Raji (cell line): ENCODE data around the gene MICAL2.

ENCODE experiments used
- POLR2A ChIP-seq: IDR thresholded peaks from 2 replicates; pipeline ENCODE4 v1.6.1; 2011; ENCODE audit warnings: low read depth, low read length, control low read depth; ENCODE audit not compliant: insufficient read depth

Gene MICAL2

DNA sequence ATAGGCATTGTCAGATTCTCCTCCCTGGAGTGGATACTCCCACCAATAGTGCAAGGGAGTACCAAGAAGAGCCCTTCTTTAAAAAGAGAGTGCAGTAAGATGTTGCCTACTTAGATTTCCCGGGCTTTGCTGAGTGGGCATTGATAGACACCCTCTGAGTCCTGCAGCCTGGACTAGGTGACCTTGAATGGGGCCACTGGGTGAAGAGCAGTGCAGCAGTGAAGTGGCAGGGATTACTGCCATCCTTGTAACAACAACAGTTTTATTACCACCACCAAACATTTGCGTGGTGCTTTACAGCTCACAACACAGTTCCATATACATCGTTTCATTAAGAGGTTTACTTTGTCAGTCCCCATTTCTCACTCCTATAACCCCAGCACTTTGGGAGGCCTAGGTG is 59.4 kb downstream of the MICAL2 start:
- no peak for TF ChIP-seq POLR2A

DNA sequence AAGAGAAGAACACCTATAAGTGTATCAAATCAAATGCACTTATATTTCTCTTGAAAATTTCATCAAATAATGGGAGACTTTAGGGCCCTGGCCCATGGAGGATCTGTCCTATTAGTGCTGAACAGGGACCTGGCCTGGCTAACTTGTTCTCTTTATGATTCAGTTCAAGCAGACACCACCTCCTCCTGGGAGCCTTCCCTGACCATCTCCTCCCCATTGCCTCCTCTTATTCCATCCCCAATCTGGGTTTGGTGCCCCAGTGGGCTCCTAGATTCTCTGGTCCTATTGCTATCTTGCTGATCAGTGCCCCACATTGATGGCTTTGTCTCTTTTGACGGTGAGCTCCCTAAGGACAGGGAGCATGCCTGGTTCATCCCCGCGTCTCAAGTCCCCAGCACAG is 60.1 kb downstream of the MICAL2 start:
- TF ChIP-seq POLR2A, result no peak

DNA sequence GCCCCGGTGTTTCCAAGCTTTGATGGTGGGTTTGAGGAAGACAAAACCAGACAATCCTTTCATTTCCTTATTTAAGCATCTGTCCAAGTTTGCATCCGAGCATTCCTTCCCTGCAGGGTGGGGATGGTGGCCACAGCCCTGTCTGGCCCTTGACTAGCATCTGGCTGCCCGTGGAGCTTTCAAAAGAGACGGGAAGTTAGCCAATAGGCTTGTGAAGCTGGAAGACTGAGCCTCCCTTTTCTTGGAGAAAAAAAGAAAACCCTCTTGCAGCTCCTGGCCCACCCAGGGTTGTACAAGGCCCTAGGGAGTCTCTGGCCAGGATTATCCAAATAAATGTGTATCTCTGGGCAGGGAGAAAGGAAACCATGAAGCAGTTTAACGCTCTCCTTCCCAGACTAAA is 60.6 kb downstream of the MICAL2 start:
- no peak for TF ChIP-seq POLR2A

GRCh38 chr11:12171921-12172320 is 61.5 kb downstream of the MICAL2 start:
- TF ChIP-seq POLR2A, result no peak

DNA sequence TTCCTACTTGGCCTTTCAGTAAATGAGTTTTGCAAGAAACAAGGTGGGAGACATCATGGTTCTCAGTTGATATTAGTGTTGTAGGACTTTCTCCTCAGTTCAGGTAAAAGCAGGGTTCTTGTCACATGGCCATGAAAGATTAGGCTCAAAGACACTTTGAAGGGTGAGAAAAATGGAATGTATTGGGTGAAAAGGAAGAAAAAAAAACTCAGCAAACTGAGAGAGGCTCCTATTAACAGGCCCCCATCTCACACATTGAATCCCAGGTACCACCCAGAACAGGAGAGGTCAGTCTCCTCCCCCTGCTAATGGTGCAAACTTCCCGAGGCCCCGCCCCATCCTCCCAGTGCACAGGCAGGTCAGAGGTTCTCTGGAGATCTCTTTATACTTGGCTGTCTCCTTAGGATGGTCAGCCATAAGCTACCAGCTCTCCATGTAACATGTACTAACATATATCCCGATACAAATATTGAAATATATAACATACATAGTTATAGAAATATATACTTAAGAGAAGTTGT is 62.2 kb downstream of the MICAL2 start:
- no peak for TF ChIP-seq POLR2A

DNA sequence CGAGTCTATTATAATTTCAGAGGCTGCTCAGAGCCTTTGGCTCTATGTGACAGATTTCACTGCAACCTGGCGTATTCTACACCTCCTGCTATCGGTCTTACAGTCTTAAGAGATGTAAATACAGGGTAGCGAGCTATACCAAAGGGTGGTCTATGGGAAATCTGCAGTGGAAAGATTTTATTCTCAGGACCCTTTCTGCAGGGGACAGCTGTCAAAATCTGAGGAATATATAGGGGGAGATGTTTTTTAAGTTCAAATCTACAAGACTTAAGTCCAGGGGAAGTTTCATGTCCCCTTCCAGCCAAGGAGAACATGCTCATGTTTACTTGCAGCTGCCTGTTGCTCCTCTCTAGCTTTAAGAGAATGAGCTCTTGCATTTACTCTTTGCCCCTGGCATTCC is 62.7 kb downstream of the MICAL2 start:
- TF ChIP-seq POLR2A, result no peak

- TF ChIP-seq POLR2A, result no peak
Observed at GRCh38 chr11:12174128-12174476, 63.7 kb downstream of the MICAL2 start.

DNA sequence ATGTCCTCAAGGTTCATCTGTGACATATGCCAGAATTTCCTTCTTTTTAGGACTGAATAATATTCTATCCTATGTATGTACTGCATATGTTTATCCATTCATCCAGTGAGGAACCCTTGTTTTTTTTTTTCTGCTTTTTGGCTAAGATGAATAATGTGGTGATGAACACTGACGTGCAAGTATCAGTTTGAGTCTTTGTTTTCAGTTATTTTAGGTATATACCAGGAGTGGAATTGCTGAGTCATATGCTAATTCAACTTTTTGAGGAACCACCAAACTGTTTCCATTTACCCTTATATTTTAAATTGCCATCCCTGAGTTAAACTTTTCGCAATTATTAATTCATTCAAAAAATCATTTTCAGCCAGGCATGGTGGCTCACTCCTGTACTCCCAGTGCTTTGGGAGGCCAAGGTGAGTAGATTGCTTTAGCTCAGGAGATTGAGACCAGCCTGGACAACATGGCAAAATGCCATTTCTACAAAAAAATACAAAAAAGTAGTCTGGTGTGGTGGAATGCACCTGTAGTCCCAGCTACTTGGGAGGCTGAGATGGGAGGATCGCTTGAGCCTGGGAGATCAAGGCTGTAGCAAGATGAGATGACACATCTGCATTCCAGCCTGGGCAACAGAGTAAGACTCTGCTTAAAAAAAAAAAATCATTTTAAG is 64.2 kb downstream of the MICAL2 start:
- TF ChIP-seq POLR2A, result no peak

DNA sequence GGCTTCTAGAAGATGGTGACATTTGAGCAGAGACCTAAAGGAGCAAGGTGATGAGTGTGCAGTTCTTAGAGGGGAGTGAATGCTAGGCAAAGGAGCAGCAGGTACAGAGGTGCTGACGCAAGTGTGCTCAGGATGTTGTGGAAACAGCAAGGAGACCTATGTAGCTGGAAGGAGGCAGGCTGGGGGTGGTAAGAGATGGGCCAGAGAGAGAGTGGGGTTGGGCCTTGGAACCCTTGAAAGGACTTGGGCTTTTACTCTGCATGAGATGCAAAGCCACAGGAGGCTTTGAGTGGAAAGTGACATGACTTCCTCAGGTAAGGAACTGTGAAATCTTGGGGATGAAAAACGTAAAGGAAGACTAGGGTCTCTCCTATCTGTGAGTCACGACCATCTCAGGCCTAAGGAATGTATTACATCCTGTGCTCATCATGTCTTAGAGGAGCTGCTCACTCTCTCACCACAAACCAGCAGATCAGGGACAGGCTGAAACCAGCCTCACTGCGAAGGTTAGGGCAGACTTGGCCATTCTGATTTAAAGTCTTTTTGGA is 65.4 kb downstream of the MICAL2 start:
- no peak for TF ChIP-seq POLR2A

- TF ChIP-seq POLR2A, result no peak
Observed at GRCh38 chr11:12176410-12176809, 66.0 kb downstream of the MICAL2 start.

DNA sequence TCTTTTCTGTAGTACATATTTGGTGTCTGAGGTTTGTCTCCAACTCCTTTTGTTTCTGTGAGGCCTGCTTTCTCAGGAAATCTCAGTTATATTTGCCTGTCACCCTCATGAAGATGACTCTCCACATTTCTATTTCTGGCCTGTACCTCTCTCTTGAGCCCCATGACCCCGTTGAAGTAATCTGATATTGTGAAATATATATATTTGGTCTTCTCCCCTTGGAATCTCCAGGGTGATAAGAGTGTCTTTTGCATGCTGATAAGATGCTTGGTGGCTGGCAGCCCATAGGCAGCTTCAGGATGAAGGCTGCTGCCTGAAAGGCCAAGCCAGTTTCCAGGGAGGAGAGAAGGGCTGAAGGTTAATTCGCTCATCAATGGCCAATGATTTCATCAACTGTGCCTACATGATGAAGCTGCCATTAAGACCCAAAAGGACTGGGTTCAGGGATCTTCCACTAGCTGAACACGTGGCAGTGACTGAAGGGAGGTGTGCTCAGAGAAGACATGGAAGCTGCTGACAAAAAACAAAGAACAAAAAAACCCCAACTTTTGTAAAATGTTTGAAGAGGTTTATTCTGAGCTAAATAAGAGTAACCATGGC is 67.4 kb downstream of the MICAL2 start:
- no peak for TF ChIP-seq POLR2A

- no peak for TF ChIP-seq POLR2A
Observed at GRCh38 chr11:12179019-12179418, 68.6 kb downstream of the MICAL2 start.

GRCh38 chr11:12179531-12179930 is 69.1 kb downstream of the MICAL2 start:
- TF ChIP-seq POLR2A, result no peak

DNA sequence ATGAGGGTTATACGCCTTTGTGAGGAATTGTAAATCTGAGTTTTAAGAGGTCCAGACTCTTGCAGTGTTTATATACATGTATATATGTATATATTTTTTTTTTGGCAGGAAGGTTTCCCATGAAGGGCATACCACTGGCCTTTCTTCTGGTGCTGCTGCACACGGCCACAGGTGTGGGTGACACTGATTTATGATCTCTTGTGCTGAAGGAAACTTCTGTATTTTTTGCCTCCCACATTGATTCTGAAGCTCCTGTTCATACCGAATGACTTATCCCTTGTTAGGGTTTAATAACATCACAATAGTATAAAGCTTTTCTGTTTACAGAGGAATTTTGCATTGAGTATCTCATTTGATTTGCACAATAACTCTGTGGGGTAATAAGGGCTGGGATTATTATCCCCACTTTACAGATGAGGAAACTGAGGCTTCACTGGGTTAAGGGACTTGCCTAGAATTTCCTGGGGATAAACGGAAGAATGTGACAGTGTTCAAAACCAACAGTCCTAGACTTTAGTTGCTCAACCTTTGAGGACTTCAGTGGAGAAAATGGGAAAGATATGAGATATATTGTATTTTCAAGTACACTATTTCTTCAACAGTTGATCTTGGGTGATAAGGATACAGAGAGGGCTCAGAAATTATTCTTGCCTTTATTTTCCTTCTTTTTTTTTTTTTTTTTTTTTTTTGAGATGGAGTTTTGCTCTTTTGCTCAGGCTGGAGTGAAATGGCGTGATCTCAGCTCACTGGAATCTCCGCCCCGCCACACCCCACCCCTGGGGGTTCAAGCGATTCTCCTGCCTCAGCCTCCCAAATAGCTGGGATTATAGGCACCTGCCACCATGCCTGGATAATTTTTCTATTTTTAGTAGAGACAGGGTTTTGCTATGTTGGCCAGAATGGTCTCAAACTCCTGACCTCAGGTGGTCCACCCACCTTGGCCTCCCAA is 70.1 kb downstream of the MICAL2 start:
- TF ChIP-seq POLR2A, result no peak

GRCh38 chr11:12182302-12182675 is 71.9 kb downstream of the MICAL2 start:
- TF ChIP-seq POLR2A, result no peak
